SK-N-MC (cell line): Measurements from ENCODE around the gene TSPOAP1.

ENCODE experiments used
- EZH2 ChIP-seq: fragments of 200-600 bp; sonication (generic); IDR thresholded peaks from one replicate; pipeline ENCODE4 v1.6.1; 2017; ENCODE audit warnings: antibody characterized with exemption
- FOXP2 ChIP-seq: optimal IDR thresholded peaks from 2 replicates; pipeline ENCODE3; 2011; ENCODE audit warnings: mild to moderate bottlenecking, moderate library complexity; ENCODE audit not compliant: insufficient read depth; ENCODE audit errors: extremely low read length, control extremely low read depth
- POLR2AphosphoS5 ChIP-seq: IDR thresholded peaks from 2 replicates; pipeline ENCODE4 v1.6.1; 2012; ENCODE audit warnings: mild to moderate bottlenecking, low read depth, low read length, borderline replicate concordance

GRCh38 chr17:58277802-58278595 is 50.6 kb downstream of the TSPOAP1 start:
- TF ChIP-seq EZH2 (no peak), POLR2AphosphoS5 (no peak), FOXP2 (no peak)
